Omental fat pad (tissue), 4 donors: Measurements from ENCODE around the gene TGFBR3. TPM values are rescaled to one million over a fixed set of nuclear protein-coding genes. Genes with fewer than 3 reads are reported as not detected.
A peak's percentile ranks its signal among the peaks of the same experiment; 100 is the strongest.

ENCODE experiments used
- ATAC-seq: fragments of 150-250 bp; one replicate; pipeline ENCODE4 v1.9.1; 2016; ENCODE audit warnings: mild to moderate bottlenecking, moderate library complexity; ENCODE audit not compliant: low FRiP score
- DNase-seq: peaks from one replicate; pipeline ENCODE4 v3.0.0-alpha.2; 2019; ENCODE audit warnings: low spot score
- total RNA-seq, 4 donors: library from RNA; depleted of rRNA; stranded (reverse); fragments of >200 nt; gene quantifications; one replicate each; pipeline ENCODE4 v1.1.0, GENCODE V29; 2016
- TF ChIP-seq, protein P1 (sequence below), 3 donors: fragments of 450-650 bp; IDR thresholded peaks; one replicate each; pipeline ENCODE4 v1.5.1; 2016 to 2017; ENCODE audit warnings: antibody characterized with exemption in 3 of 3, mild to moderate bottlenecking in 3 of 3, moderate library complexity in 2 of 3

TGFBR3 gene
- total RNA-seq, 4 donors from 2014 or later: 104 to 267 (median 196) TPM

DNA sequence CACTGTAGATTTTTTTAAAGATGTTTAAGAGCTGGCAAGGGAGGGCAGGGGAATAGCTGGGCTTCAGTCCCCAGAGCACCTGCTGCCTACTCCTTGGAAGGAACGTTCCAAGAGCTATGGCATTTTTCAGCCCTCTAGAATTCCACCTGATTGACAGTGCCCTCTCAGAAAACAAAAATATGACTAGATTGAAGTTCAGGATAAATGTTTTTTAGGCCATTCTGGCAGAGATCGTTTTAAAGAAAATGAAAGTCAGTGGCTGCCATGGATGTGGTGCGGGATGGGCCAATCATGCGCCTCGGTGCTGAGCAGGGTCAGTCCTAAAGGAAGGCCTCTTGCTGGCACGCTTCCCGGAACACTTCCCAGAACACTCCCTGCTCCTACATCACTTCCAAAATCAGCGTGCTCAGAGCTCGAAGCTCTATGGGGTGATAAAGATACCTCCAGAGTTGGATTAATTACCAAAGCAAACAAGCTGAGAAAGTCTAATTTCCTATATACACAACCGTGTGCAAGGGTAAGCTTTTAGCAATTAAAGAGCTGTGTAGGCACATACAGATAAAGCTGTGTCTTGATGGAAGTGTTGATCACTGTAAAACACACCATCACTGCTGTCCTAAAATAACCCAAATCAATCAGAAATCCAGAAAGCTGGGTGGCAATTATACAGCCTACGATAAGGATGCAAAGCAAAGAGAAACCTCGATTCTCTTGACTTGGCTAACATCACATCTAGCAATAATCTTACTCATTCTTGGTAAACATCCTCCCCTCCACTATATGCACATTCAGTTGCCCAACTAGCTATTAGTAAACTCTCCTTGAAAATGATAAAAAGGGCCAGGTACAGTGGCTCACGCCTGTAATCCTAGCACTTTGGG, 34.6 kb downstream of the TGFBR3 start:
- TF ChIP-seq, protein P1, sequence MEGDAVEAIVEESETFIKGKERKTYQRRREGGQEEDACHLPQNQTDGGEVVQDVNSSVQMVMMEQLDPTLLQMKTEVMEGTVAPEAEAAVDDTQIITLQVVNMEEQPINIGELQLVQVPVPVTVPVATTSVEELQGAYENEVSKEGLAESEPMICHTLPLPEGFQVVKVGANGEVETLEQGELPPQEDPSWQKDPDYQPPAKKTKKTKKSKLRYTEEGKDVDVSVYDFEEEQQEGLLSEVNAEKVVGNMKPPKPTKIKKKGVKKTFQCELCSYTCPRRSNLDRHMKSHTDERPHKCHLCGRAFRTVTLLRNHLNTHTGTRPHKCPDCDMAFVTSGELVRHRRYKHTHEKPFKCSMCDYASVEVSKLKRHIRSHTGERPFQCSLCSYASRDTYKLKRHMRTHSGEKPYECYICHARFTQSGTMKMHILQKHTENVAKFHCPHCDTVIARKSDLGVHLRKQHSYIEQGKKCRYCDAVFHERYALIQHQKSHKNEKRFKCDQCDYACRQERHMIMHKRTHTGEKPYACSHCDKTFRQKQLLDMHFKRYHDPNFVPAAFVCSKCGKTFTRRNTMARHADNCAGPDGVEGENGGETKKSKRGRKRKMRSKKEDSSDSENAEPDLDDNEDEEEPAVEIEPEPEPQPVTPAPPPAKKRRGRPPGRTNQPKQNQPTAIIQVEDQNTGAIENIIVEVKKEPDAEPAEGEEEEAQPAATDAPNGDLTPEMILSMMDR (IDR thresholded peaks at IDR 0.05): no peak
- peak; percentile 90 for ATAC-seq
- DNase-seq: peak; percentile 65

DNA sequence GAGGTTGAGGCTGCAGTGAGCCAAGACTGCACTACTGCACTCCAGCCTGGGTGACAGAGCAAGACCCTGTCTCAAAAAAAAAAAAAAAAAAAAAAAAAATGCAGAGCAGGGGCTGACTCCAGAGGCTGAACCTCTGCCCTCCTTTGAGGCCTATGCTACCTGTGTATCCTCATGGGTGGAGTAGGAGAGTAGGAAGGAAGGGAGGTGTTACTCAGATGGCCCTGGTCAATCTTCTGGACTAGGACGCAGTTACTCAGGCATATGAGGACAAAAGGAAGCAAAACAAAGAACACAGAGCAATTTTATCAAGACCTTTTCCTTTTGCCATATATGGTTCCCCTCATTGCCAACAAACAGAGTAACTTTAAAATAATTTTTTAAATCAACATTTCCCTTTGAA, 35.2 kb downstream of the TGFBR3 start:
- DNase-seq (no peak), ATAC-seq (peak; percentile 22)
- TF ChIP-seq, protein P1 (IDR thresholded peaks at IDR 0.05): no peak

- TF ChIP-seq, protein P1 (IDR thresholded peaks at IDR 0.05): no peak
- DNase-seq: no peak
- ATAC-seq: no peak
Measured at GRCh38 chr1:91847851-91848250, 38.1 kb downstream of the TGFBR3 start.

DNA sequence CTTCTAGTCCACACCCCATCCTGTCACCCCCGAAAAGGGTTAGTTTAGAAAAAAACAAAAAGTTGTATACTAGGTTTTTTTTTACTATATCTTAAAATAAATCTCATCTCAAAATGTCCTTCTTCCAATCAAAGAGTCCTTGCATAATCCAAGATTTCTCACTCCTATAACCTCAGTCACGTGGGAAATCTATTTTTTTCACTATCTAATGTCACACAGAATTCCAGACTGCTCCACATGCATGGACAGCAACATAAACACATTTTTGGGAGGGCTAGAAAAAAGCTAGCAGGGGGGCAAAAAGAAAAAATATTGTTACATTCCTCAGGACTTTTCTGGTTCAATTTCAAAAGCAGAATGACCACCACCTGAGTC, 39.3 kb downstream of the TGFBR3 start:
- DNase-seq (no peak), ATAC-seq (no peak)
- TF ChIP-seq, protein P1 (IDR thresholded peaks at IDR 0.05): no peak

GRCh38 chr1:91846007-91846638, 39.8 kb downstream of the TGFBR3 start:
- no peak for DNase-seq
- ATAC-seq: no peak
- TF ChIP-seq, protein P1 (IDR thresholded peaks at IDR 0.05): no peak

DNA sequence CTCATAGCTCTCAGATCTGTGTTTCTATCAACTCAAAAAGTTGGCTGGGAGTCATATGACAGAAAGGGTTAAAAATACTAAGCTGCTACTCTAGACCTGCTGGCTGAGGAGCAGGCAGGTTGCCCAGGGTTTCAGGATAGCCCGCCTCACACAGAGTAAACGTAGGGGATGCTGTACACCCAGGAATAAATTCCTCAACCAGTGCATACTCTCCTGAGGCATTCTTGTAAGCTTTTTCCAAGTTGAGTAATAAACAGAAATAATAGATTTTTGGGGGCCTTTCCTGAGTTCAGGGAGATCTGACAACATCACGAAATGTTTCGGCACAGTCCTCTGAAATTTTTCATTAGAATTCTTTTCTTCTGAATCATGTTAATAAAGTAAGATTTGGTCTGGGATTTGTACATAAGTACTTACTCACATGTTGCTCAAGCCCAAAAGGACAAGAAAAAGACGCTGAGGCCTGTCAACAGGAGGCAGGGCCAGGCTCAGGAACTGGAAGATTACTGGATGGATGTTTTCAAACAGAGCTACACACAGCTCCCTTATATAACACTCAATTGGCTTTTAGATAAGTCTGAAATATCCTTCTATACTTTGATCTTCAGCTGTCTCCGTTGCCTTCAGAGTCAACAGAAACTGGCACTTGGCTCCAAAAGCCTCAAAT, 41.0 kb downstream of the TGFBR3 start:
- no peak for DNase-seq
- ATAC-seq: peak; percentile 95
- TF ChIP-seq, protein P1 (IDR thresholded peaks at IDR 0.05): no peak
